Tibial nerve (tissue), 4 donors: ENCODE results near the gene TBCCD1. TPM values are rescaled to one million over a fixed set of nuclear protein-coding genes. Genes with fewer than 3 reads are reported as not detected.

ENCODE experiments used
- DNase-seq, 2 donors: peaks; one replicate each; pipeline ENCODE4 v3.0.0-alpha.2; 2019; ENCODE audit warnings: low spot score in 2 of 2
- H3K27ac ChIP-seq, 4 donors: fragments of 200-600 bp; sonication (generic) in 3 of 4; one replicate each; pipeline ENCODE4 v1.5.1; 2017 to 2019; ENCODE audit warnings: mild to moderate bottlenecking in 1 of 4
- H3K27me3 ChIP-seq, 2 donors: fragments of 200-600 bp; sonication (generic) in 1 of 2; one replicate each; pipeline versions ENCODE4 v1.5.1 to v1.6.0; 2017 to 2019
- H3K36me3 ChIP-seq, 3 donors: fragments of 200-600 bp; sonication (generic); one replicate each; pipeline ENCODE4 v1.5.1; 2018 to 2019
- H3K4me1 ChIP-seq, 4 donors: fragments of 200-600 bp; sonication (generic) in 3 of 4; one replicate each; pipeline ENCODE4 v1.5.1; 2017 to 2019
- H3K4me3 ChIP-seq, 4 donors: fragments of 200-600 bp; sonication (generic) in 3 of 4; one replicate each; pipeline ENCODE4 v1.5.1; 2017 to 2019; ENCODE audit warnings: mild to moderate bottlenecking in 1 of 4, moderate library complexity in 1 of 4
- H3K9me3 ChIP-seq, 4 donors: fragments of 200-600 bp; sonication (generic) in 3 of 4; one replicate each; pipeline ENCODE4 v1.5.1; 2017 to 2019
- EP300 ChIP-seq, 2 donors: sonication (generic); formaldehyde crosslinking; IDR thresholded peaks; one replicate each; pipeline ENCODE4 v1.6.1; 2017; ENCODE audit warnings: antibody characterized with exemption in 2 of 2, mild to moderate bottlenecking in 1 of 2
- POLR2A ChIP-seq, 2 donors: fragments of 450-650 bp; IDR thresholded peaks; one replicate each; pipeline ENCODE4 v1.6.1; 2017; ENCODE audit warnings: antibody characterized with exemption in 2 of 2, mild to moderate bottlenecking in 2 of 2, moderate library complexity in 2 of 2
- WGBS, 2 donors: methylation state at CpG; one replicate each; pipeline ENCODE4 v1.1.5; 2018; 5-methylcytosine and 5-hydroxymethylcytosine counted together
- total RNA-seq, 4 donors: library from RNA; depleted of rRNA; stranded (reverse); fragments of >200 nt; gene quantifications; one replicate each; pipeline ENCODE4 v1.1.0, GENCODE V29; 2016
- TF ChIP-seq, protein P1 (sequence below), 5 experiments: fragments of 200-600 bp in 3 of 5; fragments of 450-650 bp in 2 of 5; sonication (generic) in 3 of 5; IDR thresholded peaks; one replicate each; pipeline ENCODE4 v1.5.1; 2016 to 2019; ENCODE audit warnings: antibody characterized with exemption in 5 of 5, mild to moderate bottlenecking in 3 of 5, moderate library complexity in 2 of 5

The TBCCD1 gene
- total RNA-seq, 4 donors from 2014 or later: 10.5 to 17.0 (median 11.4) TPM

DNA sequence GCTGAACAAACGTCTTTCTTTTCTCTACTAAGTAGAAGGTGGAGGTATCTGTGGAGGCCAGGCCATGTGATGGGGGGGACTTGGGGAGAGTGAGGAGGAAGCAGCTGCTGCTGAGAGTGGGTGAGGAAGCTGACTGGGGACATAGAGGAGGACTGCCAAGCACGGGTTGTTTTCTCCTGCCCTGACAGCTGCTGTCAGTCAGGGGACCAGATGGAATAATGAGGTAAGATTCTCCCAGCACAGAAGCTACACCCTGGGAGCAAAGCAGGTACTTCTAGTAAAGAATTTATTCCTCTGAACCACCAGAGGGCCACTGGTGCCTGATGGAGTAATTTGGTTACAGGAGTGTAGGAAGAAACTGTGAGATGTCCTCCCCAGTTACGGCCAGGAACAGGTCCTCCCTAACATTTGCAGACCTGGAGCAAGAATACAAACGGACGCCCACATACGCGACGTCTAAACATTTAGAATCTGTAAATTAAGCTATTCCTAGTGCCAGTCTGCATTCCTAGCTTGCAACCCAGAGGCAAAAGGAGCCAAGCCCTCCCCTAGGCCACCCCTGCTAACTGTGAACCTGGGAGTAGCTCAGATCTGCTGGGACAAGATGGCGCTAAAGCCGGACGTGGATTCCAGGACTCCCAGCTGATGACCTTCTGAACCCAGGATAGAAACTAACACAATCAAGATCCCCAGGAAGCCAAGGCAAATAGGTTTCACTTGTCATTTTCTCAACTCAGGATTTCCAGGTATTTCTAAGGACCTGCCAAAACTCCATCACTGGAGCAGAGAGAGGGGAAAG is 37.7 kb downstream of the TBCCD1 start:
- no peak for DNase-seq
- Histone ChIP-seq H3K4me3 (no peak overlapping the region), H3K27ac (no peak overlapping the region), H3K27me3 (no peaks in the 10 kb centered on the region), H3K4me1 (no peaks in the 10 kb centered on the region), H3K36me3 (peaks cover 0 to 5% (median 0%) of the 10 kb centered on the region in 3 donors), H3K9me3 (no peaks in the 10 kb centered on the region)
- 65 to 73% methylated on average over 11 of the region's 11 CpGs for WGBS, 2 donors
- no peak for TF ChIP-seq POLR2A (IDR thresholded peaks at IDR 0.05)
- TF ChIP-seq, protein P1, sequence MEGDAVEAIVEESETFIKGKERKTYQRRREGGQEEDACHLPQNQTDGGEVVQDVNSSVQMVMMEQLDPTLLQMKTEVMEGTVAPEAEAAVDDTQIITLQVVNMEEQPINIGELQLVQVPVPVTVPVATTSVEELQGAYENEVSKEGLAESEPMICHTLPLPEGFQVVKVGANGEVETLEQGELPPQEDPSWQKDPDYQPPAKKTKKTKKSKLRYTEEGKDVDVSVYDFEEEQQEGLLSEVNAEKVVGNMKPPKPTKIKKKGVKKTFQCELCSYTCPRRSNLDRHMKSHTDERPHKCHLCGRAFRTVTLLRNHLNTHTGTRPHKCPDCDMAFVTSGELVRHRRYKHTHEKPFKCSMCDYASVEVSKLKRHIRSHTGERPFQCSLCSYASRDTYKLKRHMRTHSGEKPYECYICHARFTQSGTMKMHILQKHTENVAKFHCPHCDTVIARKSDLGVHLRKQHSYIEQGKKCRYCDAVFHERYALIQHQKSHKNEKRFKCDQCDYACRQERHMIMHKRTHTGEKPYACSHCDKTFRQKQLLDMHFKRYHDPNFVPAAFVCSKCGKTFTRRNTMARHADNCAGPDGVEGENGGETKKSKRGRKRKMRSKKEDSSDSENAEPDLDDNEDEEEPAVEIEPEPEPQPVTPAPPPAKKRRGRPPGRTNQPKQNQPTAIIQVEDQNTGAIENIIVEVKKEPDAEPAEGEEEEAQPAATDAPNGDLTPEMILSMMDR (IDR thresholded peaks at IDR 0.05): no peak
- TF ChIP-seq EP300 (IDR thresholded peaks at IDR 0.05): no peak

DNA sequence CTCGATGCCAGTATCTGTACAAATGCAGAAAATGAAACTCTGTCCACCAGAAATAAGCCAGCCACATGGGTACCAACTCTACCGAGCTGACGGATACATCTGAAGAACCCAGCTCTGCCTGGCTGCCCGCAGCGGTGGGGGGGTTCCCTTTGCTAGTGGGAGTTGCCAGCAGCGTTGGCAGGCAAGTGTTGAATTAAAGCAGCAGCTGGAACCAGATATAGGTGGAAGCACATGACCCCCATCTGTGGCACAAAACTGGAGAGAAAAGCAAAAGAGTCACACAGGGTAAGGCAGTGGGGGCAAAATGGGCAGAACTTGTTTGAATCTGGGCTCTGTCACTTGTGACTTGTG is 40.9 kb downstream of the TBCCD1 start:
- no peak overlapping the region for H3K27ac ChIP-seq
- no peak for DNase-seq
- H3K4me1 ChIP-seq: no peaks in the 10 kb centered on the region
- H3K27me3 ChIP-seq: no peaks in the 10 kb centered on the region
- no peaks in the 10 kb centered on the region for H3K36me3 ChIP-seq
- H3K4me3 ChIP-seq: no peak overlapping the region
- 59 to 76% methylated on average over 6 of the region's 6 CpGs for WGBS, 2 donors
- no peaks in the 10 kb centered on the region for H3K9me3 ChIP-seq
- TF ChIP-seq, protein P1 (IDR thresholded peaks at IDR 0.05): no peak

GRCh38 chr3:186525369-186526255 is 41.5 kb downstream of the TBCCD1 start:
- no peaks in the 10 kb centered on the region for H3K36me3 ChIP-seq
- H3K27ac ChIP-seq: no peak overlapping the region
- H3K4me3 ChIP-seq: no peak overlapping the region
- no peaks in the 10 kb centered on the region for H3K27me3 ChIP-seq
- DNase-seq: no peak
- no peaks in the 10 kb centered on the region for H3K4me1 ChIP-seq
- H3K9me3 ChIP-seq: no peaks in the 10 kb centered on the region
- 66 to 76% methylated on average over 9 of the region's 9 CpGs for WGBS, 2 donors
- TF ChIP-seq, protein P1 (IDR thresholded peaks at IDR 0.05): no peak

DNA sequence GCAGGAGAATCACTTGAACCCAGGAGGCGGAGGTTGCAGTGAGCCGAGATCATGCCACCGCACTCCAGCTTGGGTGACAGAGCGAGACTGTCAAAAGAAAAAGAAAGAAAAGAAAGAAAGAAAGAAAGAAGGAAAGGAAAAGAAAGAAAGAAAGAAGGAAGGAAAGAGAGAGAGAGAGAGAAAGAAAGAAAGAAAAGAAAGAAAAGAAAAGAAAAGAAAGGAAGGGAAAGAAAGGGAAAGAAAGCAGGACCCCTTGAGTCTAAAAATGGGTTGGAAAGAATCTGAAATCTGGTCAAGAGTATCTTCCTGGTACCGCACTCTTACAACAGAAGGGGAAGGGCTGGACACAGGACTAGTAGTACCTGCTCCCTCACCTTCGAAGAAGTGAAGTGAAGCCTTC is 42.5 kb downstream of the TBCCD1 start:
- H3K27ac ChIP-seq: no peak overlapping the region
- DNase-seq: no peak
- no peaks in the 10 kb centered on the region for H3K27me3 ChIP-seq
- no peak for TF ChIP-seq POLR2A (IDR thresholded peaks at IDR 0.05)
- TF ChIP-seq, protein P1 (IDR thresholded peaks at IDR 0.05): no peak
- no peak for TF ChIP-seq EP300 (IDR thresholded peaks at IDR 0.05)
- no peak overlapping the region for H3K4me3 ChIP-seq
- no peaks in the 10 kb centered on the region for H3K9me3 ChIP-seq
- no peaks in the 10 kb centered on the region for H3K36me3 ChIP-seq
- H3K4me1 ChIP-seq: no peaks in the 10 kb centered on the region
- WGBS, 2 donors: 92 to 95% methylated on average over 6 of the region's 6 CpGs

GRCh38 chr3:186523434-186523833 is 43.7 kb downstream of the TBCCD1 start:
- no peak overlapping the region for H3K27ac ChIP-seq
- H3K9me3 ChIP-seq: no peaks in the 10 kb centered on the region
- TF ChIP-seq, protein P1 (IDR thresholded peaks at IDR 0.05): no peak
- TF ChIP-seq POLR2A (IDR thresholded peaks at IDR 0.05) (no peak), EP300 (IDR thresholded peaks at IDR 0.05) (no peak)
- H3K4me1 ChIP-seq: no peaks in the 10 kb centered on the region
- no peak overlapping the region for H3K4me3 ChIP-seq
- no peak for DNase-seq
- WGBS, 2 donors: 15 to 21% methylated on average over 2 of the region's 2 CpGs
- H3K27me3 ChIP-seq: no peaks in the 10 kb centered on the region
- H3K36me3 ChIP-seq: no peaks in the 10 kb centered on the region
